T-helper 17 cell (primary cell): ENCODE results near the gene ADD1. TPM values are rescaled to one million over a fixed set of nuclear protein-coding genes. Genes with fewer than 3 reads are reported as not detected.

Source experiments
- ATAC-seq: fragments of 150-1000 bp; cut with Tn5 transposase; 2 replicates; pipeline ENCODE4 v1.10.0; 2021; ENCODE audit warnings: mild to moderate bottlenecking, moderate library complexity
- DNase-seq, 3 donors: peaks; one replicate each; pipeline versions ENCODE4 v3.0.0 to v3.0.0-alpha.2; 2020 to 2021
- H3K9me3 ChIP-seq: one replicate; pipeline ENCODE4 v1.7.0; 2013; ENCODE audit warnings: low read length, mild to moderate bottlenecking; ENCODE audit not compliant: control insufficient read depth, poor library complexity, severe bottlenecking
- H3K27ac Mint-ChIP-seq: one replicate; pipeline ENCODE4 v1.8.0; 2022; ENCODE audit warnings: mild to moderate bottlenecking, moderate library complexity, mixed read lengths
- H3K27me3 Mint-ChIP-seq: one replicate; pipeline ENCODE4 v1.8.0; 2022; ENCODE audit warnings: mixed read lengths
- H3K36me3 Mint-ChIP-seq: one replicate; pipeline ENCODE4 v1.8.0; 2022; ENCODE audit warnings: low read depth, mixed read lengths
- H3K4me1 Mint-ChIP-seq: one replicate; pipeline ENCODE4 v1.8.0; 2022; ENCODE audit warnings: mild to moderate bottlenecking, mixed read lengths
- H3K4me3 Mint-ChIP-seq: one replicate; pipeline ENCODE4 v1.8.0; 2022; ENCODE audit warnings: mild to moderate bottlenecking, moderate library complexity, mixed read lengths
- total RNA-seq, 4 donors: library from RNA in 2 of 4; stranded (reverse) in 2 of 4; gene quantifications; one replicate each; pipeline ENCODE4 v1.2.3 and lab custom pipeline; 2022 to 2026

The ADD1 gene
- total RNA-seq: 100 to 1,000 TPM; 211 to 228 TPM
- 212 to 271 reads per million in 2 donors for total RNA-seq (lab: John Stamatoyannopoulos, UW)

- H3K27ac Mint-ChIP-seq: peak within 1 kb of the TSS; percentile 98
- peak; percentile 93 for ATAC-seq
- peak; percentile 90 to 99 (median 95) for DNase-seq
- H3K4me3 Mint-ChIP-seq: peak within 1 kb of the TSS; percentile 96
- peaks cover 2% of the 10 kb centered on the region for H3K36me3 Mint-ChIP-seq
- peaks cover 35% of the 10 kb centered on the region for H3K4me1 Mint-ChIP-seq
- H3K27me3 Mint-ChIP-seq: no peaks in the 10 kb centered on the region
- H3K9me3 ChIP-seq: no peaks in the 10 kb centered on the region
These were observed at the start of gene ADD1 for GRCh38 chr4:2843263-2843940. Gene ADD1, plus strand, starts transcription at chr4:2843844. Its CDS starts 32,072 bp downstream, at chr4:2875916.

- ATAC-seq: no peak
- Mint-ChIP-seq H3K4me3 (peak overlapping the region; percentile 87), H3K27ac (no peak overlapping the region), H3K36me3 (no peaks in the 10 kb centered on the region), H3K27me3 (no peaks in the 10 kb centered on the region), H3K4me1 (peaks cover 48% of the 10 kb centered on the region)
- no peak for DNase-seq
- no peaks in the 10 kb centered on the region for H3K9me3 ChIP-seq
These were observed 49.0 kb upstream of the ADD1 start for GRCh38 chr4:2794486-2795299.

GRCh38 chr4:2795300-2795892 is 48.2 kb upstream of the ADD1 start:
- Mint-ChIP-seq H3K27me3 (no peaks in the 10 kb centered on the region), H3K4me1 (peaks cover 50% of the 10 kb centered on the region), H3K36me3 (no peaks in the 10 kb centered on the region), H3K27ac (no peak overlapping the region), H3K4me3 (peak overlapping the region; percentile 87)
- no peaks in the 10 kb centered on the region for H3K9me3 ChIP-seq
- DNase-seq (no peak), ATAC-seq (no peak)

GRCh38 chr4:2795893-2796848 is 47.5 kb upstream of the ADD1 start:
- DNase-seq (peak in 2 of 3 donors; percentile 3 to 9), ATAC-seq (no peak)
- H3K9me3 ChIP-seq: no peaks in the 10 kb centered on the region
- H3K27me3 Mint-ChIP-seq: no peaks in the 10 kb centered on the region
- peak overlapping the region; percentile 21 for H3K27ac Mint-ChIP-seq
- no peaks in the 10 kb centered on the region for H3K36me3 Mint-ChIP-seq
- H3K4me3 Mint-ChIP-seq: no peak overlapping the region
- peaks cover 52% of the 10 kb centered on the region for H3K4me1 Mint-ChIP-seq

- Mint-ChIP-seq H3K4me3 (no peak overlapping the region), H3K4me1 (peaks cover 53% of the 10 kb centered on the region), H3K27ac (peak overlapping the region; percentile 92), H3K27me3 (no peaks in the 10 kb centered on the region), H3K36me3 (no peaks in the 10 kb centered on the region)
- DNase-seq (peak in 1 of 3 donors; percentile 4), ATAC-seq (no peak)
- no peaks in the 10 kb centered on the region for H3K9me3 ChIP-seq
These were observed 46.6 kb upstream of the ADD1 start for GRCh38 chr4:2796849-2797544.

GRCh38 chr4:2797545-2798305 is 45.9 kb upstream of the ADD1 start:
- no peaks in the 10 kb centered on the region for H3K36me3 Mint-ChIP-seq

GRCh38 chr4:2798399-2799223 is 45.0 kb upstream of the ADD1 start:
- H3K4me3 Mint-ChIP-seq: peak overlapping the region; percentile 91
- H3K9me3 ChIP-seq: no peaks in the 10 kb centered on the region
- peak; percentile 13 to 45 (median 40) for DNase-seq
- peaks cover 49% of the 10 kb centered on the region for H3K4me1 Mint-ChIP-seq
- peak overlapping the region; percentile 92 for H3K27ac Mint-ChIP-seq
- H3K27me3 Mint-ChIP-seq: no peaks in the 10 kb centered on the region
- no peaks in the 10 kb centered on the region for H3K36me3 Mint-ChIP-seq
- ATAC-seq: peak; percentile 57

More at GRCh38 chr4:2797545-2798305, 45.9 kb upstream of the ADD1 start:
- Mint-ChIP-seq H3K27me3 (no peaks in the 10 kb centered on the region), H3K4me1 (peaks cover 50% of the 10 kb centered on the region), H3K4me3 (peak overlapping the region; percentile 91), H3K27ac (peak overlapping the region; percentile 92)
- ATAC-seq (peak; percentile 74), DNase-seq (peak; percentile 22 to 54 (median 50))
- H3K9me3 ChIP-seq: no peaks in the 10 kb centered on the region

GRCh38 chr4:2799224-2799911 is 44.3 kb upstream of the ADD1 start:
- Mint-ChIP-seq H3K27me3 (no peaks in the 10 kb centered on the region), H3K27ac (peak overlapping the region; percentile 92), H3K36me3 (no peaks in the 10 kb centered on the region), H3K4me1 (peaks cover 42% of the 10 kb centered on the region), H3K4me3 (peak overlapping the region; percentile 91)
- DNase-seq: peak in 1 of 3 donors; percentile 7
- no peak for ATAC-seq
- H3K9me3 ChIP-seq: no peaks in the 10 kb centered on the region

- ATAC-seq: no peak
- Mint-ChIP-seq H3K36me3 (no peaks in the 10 kb centered on the region), H3K27ac (peak overlapping the region; percentile 92), H3K4me1 (peaks cover 36% of the 10 kb centered on the region), H3K4me3 (peak overlapping the region; percentile 91), H3K27me3 (no peaks in the 10 kb centered on the region)
- no peaks in the 10 kb centered on the region for H3K9me3 ChIP-seq
- DNase-seq: peak in 2 of 3 donors; percentile 7 to 9
These were observed 43.5 kb upstream of the ADD1 start for GRCh38 chr4:2799971-2800690.
